ENCODE measurements around the gene RIMBP2.

Gene RIMBP2

GRCh38 chr12:130537655-130538054 is 178.4 kb downstream of the RIMBP2 start:
- Histone ChIP-seq H3K79me2 (ENCODE audit: insufficient read depth, low read length) (no peaks in the 10 kb centered on the region), H3K27me3 (ENCODE audit: insufficient read depth, low read length) (no peaks in the 10 kb centered on the region), H4K20me1 (ENCODE audit: insufficient read depth, low read length) (no peaks in the 10 kb centered on the region), H3K4me2 (ENCODE audit: low read length) (no peak overlapping the region), H3K36me3 (ENCODE audit: insufficient read depth, low read length) (no peaks in the 10 kb centered on the region), H3K9me3 (ENCODE audit: low read length) (no peaks in the 10 kb centered on the region), H3F3A (ENCODE audit: insufficient read depth, low read length) (no peaks in the 10 kb centered on the region), H3K4me3 (ENCODE audit: low read depth, low read length, poor library complexity, severe bottlenecking) (no peak overlapping the region), H3K9ac (ENCODE audit: low read length) (no peak overlapping the region), H3K9me2 (ENCODE audit: low read depth, low read length) (no peaks in the 10 kb centered on the region), H3K27ac (ENCODE audit: low read depth, low read length, poor library complexity, severe bottlenecking) (no peak overlapping the region), H2AFZ (ENCODE audit: low read length) (no peak overlapping the region), H3K4me1 (ENCODE audit: insufficient read depth, low read length, severe bottlenecking) (no peaks in the 10 kb centered on the region)
- TF ChIP-seq EZH2 (IDR thresholded peaks at IDR 0.05; ENCODE audit: borderline replicate concordance, low read length): no peak
- TF ChIP-seq CTCF (IDR thresholded peaks at IDR 0.05; ENCODE audit: low read length): no peak

- Histone ChIP-seq H3K9me2 (ENCODE audit: low read depth, low read length) (no peaks in the 10 kb centered on the region), H3K36me3 (ENCODE audit: insufficient read depth, low read length) (no peaks in the 10 kb centered on the region), H3K27me3 (ENCODE audit: insufficient read depth, low read length) (no peaks in the 10 kb centered on the region), H3K27ac (ENCODE audit: low read depth, low read length, poor library complexity, severe bottlenecking) (no peak overlapping the region), H3K4me2 (ENCODE audit: low read length) (no peak overlapping the region), H2AFZ (ENCODE audit: low read length) (no peak overlapping the region), H3K4me3 (ENCODE audit: low read depth, low read length, poor library complexity, severe bottlenecking) (no peak overlapping the region), H3K79me2 (ENCODE audit: insufficient read depth, low read length) (no peaks in the 10 kb centered on the region), H3K9me3 (ENCODE audit: low read length) (no peaks in the 10 kb centered on the region), H3K4me1 (ENCODE audit: insufficient read depth, low read length, severe bottlenecking) (no peaks in the 10 kb centered on the region), H4K20me1 (ENCODE audit: insufficient read depth, low read length) (no peaks in the 10 kb centered on the region), H3K9ac (ENCODE audit: low read length) (no peak overlapping the region), H3F3A (ENCODE audit: insufficient read depth, low read length) (no peaks in the 10 kb centered on the region)
- TF ChIP-seq EZH2 (IDR thresholded peaks at IDR 0.05; ENCODE audit: borderline replicate concordance, low read length) (no peak), CTCF (IDR thresholded peaks at IDR 0.05; ENCODE audit: low read length) (no peak)
These were observed 179.0 kb downstream of the RIMBP2 start for GRCh38 chr12:130537051-130537450.

GRCh38 chr12:130530429-130530828 is 185.7 kb downstream of the RIMBP2 start:
- Histone ChIP-seq H3K9me2 (ENCODE audit: low read depth, low read length) (no peaks in the 10 kb centered on the region), H3K27me3 (ENCODE audit: insufficient read depth, low read length) (no peaks in the 10 kb centered on the region)
- no peak for TF ChIP-seq EZH2 (IDR thresholded peaks at IDR 0.05; ENCODE audit: borderline replicate concordance, low read length)
- TF ChIP-seq CTCF (IDR thresholded peaks at IDR 0.05; ENCODE audit: low read length): no peak

More at GRCh38 chr12:130530429-130530828, 185.7 kb downstream of the RIMBP2 start:
- Histone ChIP-seq H3K4me3 (ENCODE audit: low read depth, low read length, poor library complexity, severe bottlenecking) (no peak overlapping the region), H3K27ac (ENCODE audit: low read depth, low read length, poor library complexity, severe bottlenecking) (no peak overlapping the region), H3K4me1 (ENCODE audit: insufficient read depth, low read length, severe bottlenecking) (no peaks in the 10 kb centered on the region), H4K20me1 (ENCODE audit: insufficient read depth, low read length) (no peaks in the 10 kb centered on the region), H3K36me3 (ENCODE audit: insufficient read depth, low read length) (no peaks in the 10 kb centered on the region), H3K9ac (ENCODE audit: low read length) (no peak overlapping the region), H2AFZ (ENCODE audit: low read length) (no peak overlapping the region), H3K4me2 (ENCODE audit: low read length) (no peak overlapping the region), H3K9me3 (ENCODE audit: low read length) (no peaks in the 10 kb centered on the region), H3F3A (ENCODE audit: insufficient read depth, low read length) (no peaks in the 10 kb centered on the region), H3K79me2 (ENCODE audit: insufficient read depth, low read length) (no peaks in the 10 kb centered on the region)
